NCI-H187 treated with DMSO at 0.1 percent for 48 hours (cell line): ENCODE data around the gene ZBTB44.
"Not testable (repeated sequence)": the region's sequence is repeated elsewhere in the genome, so short reads cannot be mapped to it uniquely, and the experiment has no call there.

Experiments used
- DNase-seq: peaks from one replicate; lab custom pipeline; 2025; lab: John Stamatoyannopoulos, UW

Gene ZBTB44

GRCh38 chr11:130312046-130312445 is 2.7 kb downstream of the ZBTB44 start:
- DNase-seq = no peak

GRCh38 chr11:130310622-130311021 is 4.1 kb downstream of the ZBTB44 start:
- DNase-seq = no peak

GRCh38 chr11:130308886-130309285 is 5.8 kb downstream of the ZBTB44 start:
- no peak for DNase-seq

- DNase-seq = no peak
Observed at GRCh38 chr11:130308059-130308458, 6.7 kb downstream of the ZBTB44 start.

GRCh38 chr11:130304651-130305050 is 10.1 kb downstream of the ZBTB44 start:
- no peak for DNase-seq

GRCh38 chr11:130301002-130301401 is 13.7 kb downstream of the ZBTB44 start:
- no peak for DNase-seq

- no peak for DNase-seq
Observed at GRCh38 chr11:130300567-130300966, 14.2 kb downstream of the ZBTB44 start.

GRCh38 chr11:130299978-130300377 is 14.7 kb downstream of the ZBTB44 start:
- no peak for DNase-seq

- no peak for DNase-seq
Observed at GRCh38 chr11:130295657-130296056, 19.1 kb downstream of the ZBTB44 start.

- no peak for DNase-seq
Observed at GRCh38 chr11:130282111-130282510, 32.6 kb downstream of the ZBTB44 start.

- DNase-seq = not testable (repeated sequence)
Observed at GRCh38 chr11:130281341-130281740, 33.4 kb downstream of the ZBTB44 start.

- no peak for DNase-seq
Observed at GRCh38 chr11:130279989-130280388, 34.7 kb downstream of the ZBTB44 start.

GRCh38 chr11:130278745-130279144 is 36.0 kb downstream of the ZBTB44 start:
- no peak for DNase-seq

- DNase-seq = no peak
Observed at GRCh38 chr11:130278151-130278550, 36.6 kb downstream of the ZBTB44 start.

- no peak for DNase-seq
Observed at GRCh38 chr11:130272336-130272735, 42.4 kb downstream of the ZBTB44 start.

GRCh38 chr11:130269326-130269943 is 45.3 kb downstream of the ZBTB44 start:
- no peak for DNase-seq

- DNase-seq = no peak
Observed at GRCh38 chr11:130263351-130263750, 51.4 kb downstream of the ZBTB44 start.

GRCh38 chr11:130262424-130262823 is 52.3 kb downstream of the ZBTB44 start:
- no peak for DNase-seq

- no peak for DNase-seq
Observed at GRCh38 chr11:130261571-130261970, 53.1 kb downstream of the ZBTB44 start.

- no peak for DNase-seq
Observed at GRCh38 chr11:130260742-130261141, 54.0 kb downstream of the ZBTB44 start.

GRCh38 chr11:130260080-130260627 is 54.6 kb downstream of the ZBTB44 start:
- no peak for DNase-seq

- DNase-seq = not testable (repeated sequence)
Observed at GRCh38 chr11:130251763-130252162, 63.0 kb downstream of the ZBTB44 start.

- not testable (repeated sequence) for DNase-seq
Observed at GRCh38 chr11:130249929-130250328, 64.8 kb downstream of the ZBTB44 start.

GRCh38 chr11:130249371-130249770 is 65.3 kb downstream of the ZBTB44 start:
- no peak for DNase-seq
